Subcutaneous preadipocyte (primary cell): ENCODE measurements around the gene ZFP82. TPM values are rescaled to one million over a fixed set of nuclear protein-coding genes. Genes with fewer than 3 reads are reported as not detected.

Experiments
- total RNA-seq: library from RNA; depleted of rRNA; stranded (reverse); fragments of >200 nt; gene quantifications from 2 replicates; pipeline ENCODE4 v1.2.3, GENCODE V29; 2012

Gene ZFP82
- 4.8 and 5.5 TPM in 2 replicates for total RNA-seq

DNA sequence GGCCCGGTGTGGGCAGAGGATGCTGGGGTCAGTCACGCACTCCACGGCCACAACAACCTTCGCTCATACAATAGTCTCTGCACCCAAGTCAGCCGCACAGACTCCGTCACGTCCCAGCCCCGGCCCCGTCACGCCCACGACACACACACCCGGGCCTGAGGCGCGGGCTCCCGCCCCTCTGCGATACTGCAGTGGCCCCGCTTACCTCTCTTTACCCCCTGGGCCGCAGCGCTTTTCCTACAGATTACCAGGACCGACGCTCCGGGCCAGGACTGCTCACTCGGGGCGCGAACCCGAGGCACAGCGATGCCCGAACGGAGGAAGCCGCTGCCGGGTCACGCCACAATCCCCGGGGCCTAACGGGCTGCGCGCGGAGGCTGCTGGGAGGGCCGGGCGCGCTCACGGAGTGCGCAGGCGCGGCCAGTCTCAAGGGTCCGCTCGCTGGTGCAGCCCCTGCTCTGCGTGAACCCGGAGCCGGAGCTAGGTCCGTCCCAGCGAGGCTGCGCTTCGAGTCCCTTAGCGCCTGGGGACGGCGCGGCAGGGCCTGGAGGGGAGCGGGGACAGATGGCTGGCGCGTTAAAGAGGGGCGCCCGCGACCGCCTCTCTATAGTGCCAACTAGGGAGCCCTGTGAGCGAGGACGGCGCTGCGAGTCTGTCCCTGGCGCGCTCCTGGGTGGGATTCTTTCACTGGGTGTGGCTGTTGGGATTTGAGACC is at the start of gene ZFP82:
TSS of gene ZFP82 (minus strand) at position 358 of the 715 bp plus-strand sequence. CDS start 8,855 bp downstream, outside the sequence.

DNA sequence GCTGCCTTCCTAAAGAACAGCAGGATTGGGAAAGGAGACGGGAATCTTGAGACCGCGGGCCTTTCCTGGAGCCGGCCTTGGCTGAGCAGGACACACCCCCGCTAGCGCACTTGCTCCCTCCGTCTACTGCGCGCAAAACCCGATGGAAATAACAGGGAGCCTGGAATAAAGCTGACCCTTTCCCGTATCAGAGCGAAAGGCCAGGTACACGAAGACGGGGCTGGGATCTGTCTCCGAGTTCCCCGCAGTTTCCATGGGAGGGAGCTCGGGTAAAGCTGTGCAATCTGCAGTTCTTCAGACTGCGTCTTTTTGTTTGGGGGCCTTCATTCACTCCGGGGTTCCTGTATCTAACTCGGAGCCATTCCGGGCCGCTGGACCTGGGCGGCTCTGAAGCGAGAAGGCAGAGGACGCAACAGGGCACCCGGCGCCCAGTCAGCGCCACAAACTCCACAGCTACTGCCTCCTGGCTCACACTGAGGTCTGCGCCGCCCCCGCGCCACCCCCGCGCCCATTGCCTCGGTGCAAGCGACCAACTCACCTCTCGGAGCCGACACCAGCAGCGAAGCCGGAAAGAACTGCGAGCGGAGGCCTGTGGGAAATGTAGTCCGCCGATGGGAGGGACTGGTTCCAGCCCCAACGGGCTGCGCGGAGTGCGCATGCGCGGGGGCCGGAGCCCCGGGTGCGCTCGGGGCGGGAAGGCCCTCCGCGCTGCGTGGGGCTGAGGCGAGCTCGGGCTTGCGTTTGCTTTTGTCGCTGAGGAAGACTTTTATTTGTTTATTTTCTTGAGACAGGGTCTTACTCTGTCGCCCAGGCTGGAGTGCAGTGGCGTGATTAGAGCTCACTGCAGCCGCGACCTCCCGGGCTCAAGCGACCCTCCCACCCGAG is 39.6 kb downstream of the ZFP82 start, which contains the start of gene ZFP14:
TSS of gene ZFP14 (minus strand) at position 577 of the 885 bp plus-strand sequence. CDS start 11,309 bp downstream, outside the sequence.

Other genes starting within 250 kb of the ZFP82 start
- 5.1 and 6.6 TPM in 2 replicates for gene ZNF565, start 204.0 kb downstream of the ZFP82 start, total RNA-seq
- 50.7 and 66.1 TPM in 2 replicates for gene ZNF146, start 203.5 kb downstream of the ZFP82 start, total RNA-seq
- gene ZFP14, start 39.4 kb downstream of the ZFP82 start, total RNA-seq: 1.1 and 1.8 TPM in 2 replicates
- gene ZNF566, start 70.9 kb upstream of the ZFP82 start, total RNA-seq: 9.2 and 10.3 TPM in 2 replicates
- 9.6 and 13.9 TPM in 2 replicates for gene ZNF260, start 109.6 kb upstream of the ZFP82 start, total RNA-seq
- 7.3 and 8.0 TPM in 2 replicates for gene ZNF529, start 154.6 kb upstream of the ZFP82 start, total RNA-seq
- gene ZNF382, start 186.7 kb upstream of the ZFP82 start, total RNA-seq: 2.2 and 2.7 TPM in 2 replicates
- 6.3 and 6.6 TPM in 2 replicates for gene ZNF461, start 248.2 kb upstream of the ZFP82 start, total RNA-seq